Measurements from ENCODE around the gene POU5F1.

- TF ChIP-seq SMC3 (IDR thresholded peaks at IDR 0.05; ENCODE audit: low read depth, low read length) (no peak), EP300 (IDR thresholded peaks at IDR 0.05; ENCODE audit: borderline replicate concordance in 1 of 2, low read depth in 1 of 2, low read length in 1 of 2) (no peak), ZBTB33 (IDR thresholded peaks at IDR 0.05; ENCODE audit: borderline replicate concordance, low read depth) (no peak), EZH2phosphoT487 (IDR thresholded peaks at IDR 0.05; ENCODE audit: borderline replicate concordance, low read depth) (no peak)
- TF ChIP-seq, protein P1, sequence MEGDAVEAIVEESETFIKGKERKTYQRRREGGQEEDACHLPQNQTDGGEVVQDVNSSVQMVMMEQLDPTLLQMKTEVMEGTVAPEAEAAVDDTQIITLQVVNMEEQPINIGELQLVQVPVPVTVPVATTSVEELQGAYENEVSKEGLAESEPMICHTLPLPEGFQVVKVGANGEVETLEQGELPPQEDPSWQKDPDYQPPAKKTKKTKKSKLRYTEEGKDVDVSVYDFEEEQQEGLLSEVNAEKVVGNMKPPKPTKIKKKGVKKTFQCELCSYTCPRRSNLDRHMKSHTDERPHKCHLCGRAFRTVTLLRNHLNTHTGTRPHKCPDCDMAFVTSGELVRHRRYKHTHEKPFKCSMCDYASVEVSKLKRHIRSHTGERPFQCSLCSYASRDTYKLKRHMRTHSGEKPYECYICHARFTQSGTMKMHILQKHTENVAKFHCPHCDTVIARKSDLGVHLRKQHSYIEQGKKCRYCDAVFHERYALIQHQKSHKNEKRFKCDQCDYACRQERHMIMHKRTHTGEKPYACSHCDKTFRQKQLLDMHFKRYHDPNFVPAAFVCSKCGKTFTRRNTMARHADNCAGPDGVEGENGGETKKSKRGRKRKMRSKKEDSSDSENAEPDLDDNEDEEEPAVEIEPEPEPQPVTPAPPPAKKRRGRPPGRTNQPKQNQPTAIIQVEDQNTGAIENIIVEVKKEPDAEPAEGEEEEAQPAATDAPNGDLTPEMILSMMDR (IDR thresholded peaks at IDR 0.05): no peak
Observed at GRCh38 chr6:31214516-31214915, 44.0 kb upstream of the POU5F1 start.
